GM18526 (cell line): Measurements from ENCODE around the gene PRSS36.

Experiments used
- POLR2A ChIP-seq: IDR thresholded peaks from 3 replicates; pipeline ENCODE4 v1.6.1; 2011; ENCODE audit not compliant: insufficient read length; ENCODE audit errors: extremely low read depth

Gene PRSS36

DNA sequence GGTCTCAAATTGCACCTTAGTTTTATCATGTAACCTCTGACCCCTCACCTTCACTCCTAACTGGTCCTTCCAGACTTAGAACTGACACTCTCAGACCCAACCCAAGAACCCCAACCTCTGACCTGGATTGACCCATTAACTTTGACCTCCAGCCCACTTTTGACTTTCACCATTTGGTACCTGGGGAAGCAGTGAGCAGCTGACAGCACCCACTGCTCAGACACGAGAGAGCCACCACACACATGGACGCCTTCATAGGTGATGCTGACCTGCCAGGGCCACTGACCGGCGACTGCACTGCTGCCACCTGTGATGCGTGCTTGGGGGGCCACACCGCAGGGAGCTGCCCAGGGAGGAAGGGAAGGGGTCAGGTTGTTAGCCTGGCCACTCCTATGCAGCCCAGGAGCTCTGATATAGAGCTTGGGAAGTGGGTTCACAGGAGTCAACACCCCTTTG is 16.8 kb downstream of the PRSS36 start:
- TF ChIP-seq POLR2A = no peak

GRCh38 chr16:31132303-31132979 is 17.4 kb downstream of the PRSS36 start:
- no peak for TF ChIP-seq POLR2A

DNA sequence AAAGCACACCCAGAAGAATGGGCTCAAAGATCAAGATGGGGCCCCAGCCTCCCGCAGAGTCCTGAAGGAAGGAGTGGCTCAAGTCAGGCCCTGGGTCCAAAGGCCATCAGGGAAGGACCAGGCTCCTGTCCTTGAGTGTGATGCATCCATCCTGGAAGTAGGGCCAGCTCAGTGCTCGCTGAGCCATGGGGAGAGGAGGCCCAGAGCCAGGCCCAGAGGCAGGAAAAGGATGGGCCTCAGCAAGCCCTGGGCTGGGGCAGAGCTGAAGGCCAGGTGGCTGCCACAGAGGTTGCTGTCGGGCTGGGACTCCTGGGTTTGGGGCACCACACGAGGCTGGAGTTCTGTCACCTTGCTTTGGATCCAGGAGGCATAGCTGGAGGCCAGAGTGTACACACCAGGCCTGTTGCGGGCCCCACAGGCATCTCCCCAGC is 18.0 kb downstream of the PRSS36 start:
- no peak for TF ChIP-seq POLR2A

- TF ChIP-seq POLR2A = no peak
Observed at GRCh38 chr16:31131416-31131815, 18.4 kb downstream of the PRSS36 start.

GRCh38 chr16:31130899-31131298 is 19.0 kb downstream of the PRSS36 start:
- TF ChIP-seq POLR2A = no peak

DNA sequence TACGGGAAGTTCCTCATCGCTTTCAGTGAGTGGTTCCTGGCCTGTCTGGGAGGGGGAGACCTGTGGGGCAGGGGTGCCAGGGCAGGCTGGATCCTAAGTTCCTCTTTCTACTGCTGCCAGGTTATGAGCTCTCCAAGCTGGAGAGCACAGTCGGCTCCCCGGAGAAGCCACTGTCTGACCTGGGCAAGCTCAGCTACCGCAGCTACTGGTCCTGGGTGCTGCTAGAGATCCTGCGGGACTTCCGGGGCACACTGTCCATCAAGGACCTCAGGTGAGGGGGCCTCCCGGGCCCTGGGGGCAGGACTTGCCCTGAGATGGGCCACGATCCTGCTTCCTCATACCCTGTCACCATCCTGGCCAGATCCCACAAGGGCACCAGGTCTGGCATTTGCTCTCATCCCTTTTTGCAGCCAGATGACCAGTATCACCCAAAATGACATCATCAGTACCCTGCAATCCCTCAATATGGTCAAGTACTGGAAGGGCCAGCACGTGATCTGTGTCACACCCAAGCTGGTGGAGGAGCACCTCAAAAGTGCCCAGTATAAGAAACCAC is 19.5 kb downstream of the PRSS36 start:
- TF ChIP-seq POLR2A = no peak

DNA sequence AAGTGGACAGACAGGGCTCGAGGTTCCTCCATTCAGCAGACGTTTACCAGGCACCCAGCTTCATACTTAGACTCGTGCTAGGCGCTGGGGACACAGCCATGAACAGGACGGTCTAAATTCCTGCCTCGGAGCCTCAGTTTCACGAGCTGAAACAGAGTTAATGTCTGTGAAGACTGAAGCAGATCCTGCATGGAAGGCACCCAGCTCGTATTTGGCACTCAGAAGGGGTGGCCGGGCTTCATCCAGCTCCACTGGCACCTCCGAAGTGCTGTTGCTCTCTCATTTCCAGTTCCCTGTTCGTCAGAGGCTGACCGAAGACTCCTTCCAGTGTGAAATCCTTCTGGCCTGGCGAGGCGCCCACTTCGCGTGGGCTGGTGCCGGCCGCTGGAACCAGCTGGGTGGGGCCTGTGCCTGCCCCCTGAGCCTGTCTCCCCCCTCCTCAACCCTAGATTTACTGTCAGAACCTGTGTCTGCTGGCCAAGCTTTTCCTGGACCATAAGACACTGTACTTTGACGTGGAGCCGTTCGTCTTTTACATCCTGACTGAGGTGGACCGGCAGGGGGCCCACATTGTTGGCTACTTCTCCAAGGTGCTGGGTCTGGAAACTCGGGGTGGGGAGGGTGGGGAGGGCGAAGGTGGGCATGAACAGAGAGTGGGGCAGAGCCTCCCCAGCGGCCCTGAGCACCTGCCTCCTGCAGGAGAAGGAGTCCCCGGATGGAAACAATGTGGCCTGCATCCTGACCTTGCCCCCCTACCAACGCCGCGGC is 20.1 kb downstream of the PRSS36 start:
- TF ChIP-seq POLR2A = no peak

DNA sequence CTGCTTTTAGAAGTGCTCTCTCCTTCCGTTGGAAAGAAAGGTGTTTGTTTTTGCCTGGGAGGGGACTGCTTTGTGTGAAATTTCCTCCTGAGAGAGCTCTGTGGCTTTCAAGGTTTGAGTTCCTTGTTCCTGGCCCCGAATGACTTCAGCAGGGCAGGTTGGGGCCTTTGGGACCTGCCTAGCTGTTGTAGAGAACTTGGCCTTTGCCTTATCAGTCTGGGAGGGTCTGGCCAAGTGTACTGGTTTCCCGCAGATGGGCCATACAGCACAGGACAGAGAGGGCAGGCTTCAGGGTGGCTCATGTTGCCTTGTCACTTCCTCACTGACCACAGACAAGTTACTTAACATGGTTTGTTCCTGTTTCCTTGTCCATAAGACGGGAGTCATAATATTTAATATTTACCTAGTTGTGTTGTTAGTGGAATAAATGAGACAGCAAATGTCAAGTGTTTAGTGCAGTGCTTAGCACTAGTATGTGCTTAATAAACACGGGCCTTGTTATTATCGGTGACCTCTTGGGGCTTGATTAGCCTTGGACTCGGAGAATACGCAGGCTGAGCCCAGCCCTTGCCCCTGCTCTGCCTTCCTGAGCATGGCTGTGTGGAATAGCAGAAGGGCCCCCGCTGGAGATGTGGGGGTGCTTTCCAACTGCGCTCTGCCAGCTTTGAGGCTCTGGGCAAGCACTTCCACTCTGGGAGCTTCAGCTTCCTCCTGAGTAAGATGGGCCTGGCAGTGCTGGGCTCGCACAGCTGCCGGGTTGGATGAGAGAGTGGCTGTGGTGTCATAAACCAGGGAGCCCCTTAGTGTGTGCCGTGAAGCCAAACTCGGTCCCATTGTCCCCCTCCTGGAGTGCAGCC is 20.9 kb downstream of the PRSS36 start:
- no peak for TF ChIP-seq POLR2A

DNA sequence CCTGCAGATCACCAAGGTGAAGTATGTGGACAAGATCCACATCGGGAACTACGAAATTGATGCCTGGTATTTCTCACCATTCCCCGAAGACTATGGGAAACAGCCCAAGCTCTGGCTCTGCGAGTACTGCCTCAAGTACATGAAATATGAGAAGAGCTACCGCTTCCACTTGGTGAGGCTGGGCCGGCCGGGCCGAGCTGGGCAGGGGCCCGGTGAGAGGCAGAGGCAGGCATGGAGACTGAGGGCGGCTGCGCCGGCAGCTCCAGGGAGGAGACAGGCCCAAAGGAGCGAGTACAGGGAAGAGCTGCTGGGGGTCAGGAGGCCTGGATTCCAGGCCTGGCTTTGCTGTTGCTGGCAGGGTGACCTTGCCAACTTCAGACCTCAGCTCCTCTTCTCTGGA is 22.7 kb downstream of the PRSS36 start:
- TF ChIP-seq POLR2A = no peak

DNA sequence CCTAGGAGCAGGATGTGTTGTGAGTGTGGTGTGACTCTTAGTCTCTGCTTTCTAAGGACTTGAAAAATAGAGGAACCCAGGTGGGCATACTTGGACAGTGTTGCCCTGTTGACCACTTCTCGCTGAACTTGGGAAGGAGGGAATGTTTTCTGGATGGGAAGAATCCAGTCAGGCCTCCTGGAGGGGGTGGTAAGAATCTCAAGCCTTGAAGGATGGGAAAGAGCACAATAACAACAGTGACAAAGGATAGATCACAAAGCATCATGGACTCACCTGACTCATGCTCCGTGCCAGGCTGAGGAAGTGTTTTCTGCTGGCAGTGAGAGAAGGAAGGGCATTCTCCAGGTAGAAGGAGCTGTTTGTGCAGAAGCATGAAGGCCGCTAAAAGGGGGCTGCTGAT is 24.0 kb downstream of the PRSS36 start:
- no peak for TF ChIP-seq POLR2A

DNA sequence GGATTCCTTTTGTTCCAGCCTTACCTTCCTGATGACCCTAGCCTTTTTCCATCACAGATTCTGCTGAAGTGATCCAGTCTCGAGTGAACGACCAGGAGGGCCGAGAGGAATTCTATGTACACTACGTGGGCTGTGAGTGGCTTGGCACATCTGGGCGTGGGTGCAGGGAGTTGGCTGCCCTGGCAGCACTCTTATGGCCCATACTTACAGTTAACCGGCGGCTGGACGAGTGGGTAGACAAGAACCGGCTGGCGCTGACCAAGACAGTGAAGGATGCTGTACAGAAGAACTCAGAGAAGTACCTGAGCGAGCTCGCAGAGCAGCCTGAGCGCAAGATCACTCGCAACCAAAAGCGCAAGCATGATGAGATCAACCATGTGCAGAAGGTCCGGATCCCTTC is 29.7 kb downstream of the PRSS36 start:
- TF ChIP-seq POLR2A = no peak

DNA sequence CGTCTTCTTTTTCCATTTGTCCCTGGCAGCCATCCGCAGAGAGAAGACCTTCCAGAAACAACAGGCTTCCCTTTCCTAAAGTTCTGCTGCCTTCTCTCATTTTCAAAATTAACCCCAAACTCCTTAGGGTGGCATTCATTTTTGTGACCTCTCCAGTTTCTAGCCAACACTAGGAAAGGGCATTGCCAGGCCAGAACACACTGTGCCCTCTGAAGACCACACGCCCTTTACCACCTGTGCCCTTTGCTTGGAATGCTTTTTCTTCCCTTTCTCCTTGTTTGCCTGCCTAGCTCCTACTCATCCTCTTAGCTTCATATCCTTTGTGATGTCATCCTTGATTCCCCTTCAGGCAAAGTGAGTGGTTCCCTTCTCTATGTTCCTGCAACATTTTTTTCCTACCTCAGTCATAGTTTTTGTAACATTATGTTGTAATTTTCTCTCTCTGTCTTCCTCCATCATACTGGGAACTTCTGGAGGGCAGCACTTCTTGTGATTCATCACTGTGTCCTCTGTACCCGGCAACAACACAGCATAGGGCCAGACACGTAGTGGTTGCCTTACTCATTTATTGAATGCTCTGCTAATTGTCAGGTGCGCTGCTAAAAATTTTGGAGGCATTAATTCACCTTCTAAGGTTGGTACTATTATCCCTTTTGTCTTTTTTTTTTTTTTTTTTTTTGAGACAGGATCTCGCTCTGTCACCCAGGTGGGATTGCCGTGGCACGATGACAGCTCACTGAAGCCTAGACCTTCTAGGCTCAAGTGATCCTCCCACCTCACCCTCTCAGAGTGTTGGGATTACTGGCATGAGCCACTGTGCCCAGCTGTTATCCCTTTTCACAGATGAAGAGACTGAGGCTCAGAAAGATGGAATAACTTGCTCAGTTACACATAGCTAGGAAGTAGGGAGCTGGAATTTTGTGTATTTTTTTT is 31.4 kb downstream of the PRSS36 start:
- no peak for TF ChIP-seq POLR2A

DNA sequence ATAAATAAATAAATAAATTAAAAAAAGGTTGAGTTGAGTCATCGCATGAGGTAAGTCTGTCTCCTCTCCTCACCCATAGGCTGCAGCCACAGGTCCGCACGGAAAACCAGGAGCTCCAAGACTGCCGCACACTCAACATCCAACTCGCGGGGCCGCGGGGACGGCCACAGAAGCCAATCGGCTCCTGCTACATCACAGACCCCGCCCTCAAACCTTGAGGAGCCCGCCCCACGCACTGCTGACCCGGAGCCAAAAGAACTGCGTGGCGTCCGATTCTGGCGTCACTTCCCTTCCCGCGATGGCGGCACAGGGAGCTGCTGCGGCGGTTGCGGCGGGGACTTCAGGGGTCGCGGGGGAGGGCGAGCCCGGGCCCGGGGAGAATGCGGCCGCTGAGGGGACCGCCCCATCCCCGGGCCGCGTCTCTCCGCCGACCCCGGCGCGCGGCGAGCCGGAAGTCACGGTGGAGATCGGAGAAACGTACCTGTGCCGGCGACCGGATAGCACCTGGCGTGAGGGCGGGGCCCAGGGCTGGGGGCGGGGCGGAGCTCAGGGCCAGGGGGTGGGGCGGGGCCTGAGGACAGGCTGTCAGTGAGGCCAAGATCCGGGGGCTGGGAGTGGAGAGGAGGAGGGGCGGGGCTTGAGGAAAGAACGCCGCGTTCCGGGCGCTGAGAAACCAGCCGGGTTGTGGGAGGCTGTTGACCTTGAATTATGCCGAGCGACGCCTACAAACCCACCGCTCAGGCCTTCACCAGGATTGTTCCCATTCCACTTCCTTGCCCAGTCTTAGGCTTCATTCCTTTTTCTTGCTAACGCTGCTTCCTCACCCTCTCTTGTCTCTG is 32.3 kb downstream of the PRSS36 start, which contains the start of gene KAT8:
Gene KAT8 (plus strand): TSS at position 281 of the 839 bp plus-strand sequence. CDS start 18 bp downstream, at position 299.
- peak; percentile 84 for TF ChIP-seq POLR2A
